ENCODE results near the gene SH3RF3.

Gene SH3RF3

DNA sequence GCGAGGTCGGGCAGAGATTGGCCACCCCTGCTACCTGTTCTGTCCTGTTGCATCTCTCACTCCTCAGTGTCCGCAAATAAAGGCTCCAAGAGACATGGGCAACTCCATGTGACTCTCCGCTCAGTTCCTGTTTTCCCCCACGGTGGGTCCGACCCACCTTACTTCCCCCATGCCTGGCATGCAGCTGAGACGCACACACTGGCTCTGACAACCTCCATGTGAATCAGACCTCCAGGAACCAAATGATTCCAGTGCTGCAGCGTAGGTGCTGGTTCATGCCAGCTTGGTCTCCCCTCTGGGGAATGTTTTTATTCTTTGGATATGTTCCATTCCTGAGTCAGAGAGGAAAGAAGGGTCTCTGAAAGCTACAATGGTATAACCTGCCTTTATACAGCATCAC lies 221.5 kb downstream of the SH3RF3 start:
- TF ChIP-seq, protein P1, sequence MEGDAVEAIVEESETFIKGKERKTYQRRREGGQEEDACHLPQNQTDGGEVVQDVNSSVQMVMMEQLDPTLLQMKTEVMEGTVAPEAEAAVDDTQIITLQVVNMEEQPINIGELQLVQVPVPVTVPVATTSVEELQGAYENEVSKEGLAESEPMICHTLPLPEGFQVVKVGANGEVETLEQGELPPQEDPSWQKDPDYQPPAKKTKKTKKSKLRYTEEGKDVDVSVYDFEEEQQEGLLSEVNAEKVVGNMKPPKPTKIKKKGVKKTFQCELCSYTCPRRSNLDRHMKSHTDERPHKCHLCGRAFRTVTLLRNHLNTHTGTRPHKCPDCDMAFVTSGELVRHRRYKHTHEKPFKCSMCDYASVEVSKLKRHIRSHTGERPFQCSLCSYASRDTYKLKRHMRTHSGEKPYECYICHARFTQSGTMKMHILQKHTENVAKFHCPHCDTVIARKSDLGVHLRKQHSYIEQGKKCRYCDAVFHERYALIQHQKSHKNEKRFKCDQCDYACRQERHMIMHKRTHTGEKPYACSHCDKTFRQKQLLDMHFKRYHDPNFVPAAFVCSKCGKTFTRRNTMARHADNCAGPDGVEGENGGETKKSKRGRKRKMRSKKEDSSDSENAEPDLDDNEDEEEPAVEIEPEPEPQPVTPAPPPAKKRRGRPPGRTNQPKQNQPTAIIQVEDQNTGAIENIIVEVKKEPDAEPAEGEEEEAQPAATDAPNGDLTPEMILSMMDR (IDR thresholded peaks at IDR 0.05; ENCODE audit: low read depth, low read length): no peak
- no peak for DNase-seq (ENCODE audit: extremely low read depth, low read depth)

DNA sequence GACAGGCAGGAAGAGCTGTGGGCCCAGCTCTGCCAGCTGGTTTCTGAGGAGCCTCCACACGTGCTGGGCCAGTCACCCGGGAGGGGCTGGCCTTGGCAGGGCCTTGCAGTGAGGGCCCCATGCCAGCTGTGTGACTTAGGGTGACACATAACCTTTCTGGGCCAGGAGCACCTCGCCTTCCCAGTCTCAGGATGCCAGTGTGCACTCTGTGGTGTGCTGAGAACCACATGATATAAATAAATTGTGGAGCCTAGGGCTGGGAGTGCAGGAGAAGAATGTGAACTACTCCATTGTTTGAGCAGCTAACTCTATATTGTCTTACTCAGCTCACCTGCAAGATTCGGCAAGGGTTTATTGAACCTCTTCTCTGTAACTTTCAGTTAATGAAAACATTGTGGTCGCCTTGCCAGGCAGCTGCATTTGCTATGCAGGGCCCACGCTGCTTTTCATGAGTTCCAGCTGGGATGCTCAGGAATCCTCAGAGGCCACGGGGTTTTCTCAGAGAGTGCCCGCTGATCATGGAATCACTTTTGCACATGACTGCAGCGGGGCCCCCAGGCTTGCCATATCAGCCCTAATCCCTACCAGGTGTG lies 222.3 kb downstream of the SH3RF3 start:
- TF ChIP-seq, protein P1 (IDR thresholded peaks at IDR 0.05; ENCODE audit: low read depth, low read length): no peak
- peak; percentile 40 for DNase-seq (ENCODE audit: extremely low read depth, low read depth)

DNA sequence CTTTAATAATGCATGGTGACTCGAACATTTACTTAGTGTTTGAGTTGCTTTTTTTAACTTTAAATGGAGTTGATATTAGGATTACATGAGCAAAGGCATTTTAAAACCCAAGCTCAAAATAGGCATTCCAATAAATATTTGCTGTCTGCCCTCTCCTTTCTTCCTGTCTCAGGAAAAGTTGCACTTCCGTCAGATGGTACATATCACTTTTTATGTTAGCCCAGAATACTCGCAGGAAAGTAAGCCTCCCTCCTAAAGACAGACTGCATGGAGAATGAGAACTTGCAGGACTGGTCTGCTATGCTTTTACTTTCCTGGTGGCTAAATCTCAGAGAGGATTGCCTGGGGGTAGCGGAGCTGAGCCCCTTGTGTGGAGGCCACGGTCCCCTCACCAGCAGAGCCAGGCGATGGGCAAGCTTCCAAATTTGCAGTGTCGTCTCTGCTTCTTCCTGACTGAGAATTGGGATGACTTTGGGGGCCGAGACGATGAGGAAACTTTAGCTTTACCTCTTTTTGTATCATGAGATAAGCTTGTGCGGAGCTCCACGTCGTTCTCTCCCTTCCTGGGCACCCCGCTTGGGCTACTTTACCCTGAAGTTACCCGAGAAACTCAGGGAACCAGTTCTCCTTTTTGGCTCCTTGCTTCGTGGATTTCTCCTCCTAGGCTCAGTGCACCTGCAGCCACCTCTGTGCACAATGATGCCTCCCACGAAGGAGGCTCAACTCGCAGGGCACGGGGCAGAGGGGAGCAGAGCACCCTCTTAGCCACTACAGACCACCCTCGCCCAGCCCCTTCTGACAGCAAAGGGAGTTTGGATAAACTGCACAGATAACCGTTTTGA lies 223.3 kb downstream of the SH3RF3 start:
- TF ChIP-seq, protein P1 (IDR thresholded peaks at IDR 0.05; ENCODE audit: low read depth, low read length): no peak
- no peak for DNase-seq (ENCODE audit: extremely low read depth, low read depth)

DNA sequence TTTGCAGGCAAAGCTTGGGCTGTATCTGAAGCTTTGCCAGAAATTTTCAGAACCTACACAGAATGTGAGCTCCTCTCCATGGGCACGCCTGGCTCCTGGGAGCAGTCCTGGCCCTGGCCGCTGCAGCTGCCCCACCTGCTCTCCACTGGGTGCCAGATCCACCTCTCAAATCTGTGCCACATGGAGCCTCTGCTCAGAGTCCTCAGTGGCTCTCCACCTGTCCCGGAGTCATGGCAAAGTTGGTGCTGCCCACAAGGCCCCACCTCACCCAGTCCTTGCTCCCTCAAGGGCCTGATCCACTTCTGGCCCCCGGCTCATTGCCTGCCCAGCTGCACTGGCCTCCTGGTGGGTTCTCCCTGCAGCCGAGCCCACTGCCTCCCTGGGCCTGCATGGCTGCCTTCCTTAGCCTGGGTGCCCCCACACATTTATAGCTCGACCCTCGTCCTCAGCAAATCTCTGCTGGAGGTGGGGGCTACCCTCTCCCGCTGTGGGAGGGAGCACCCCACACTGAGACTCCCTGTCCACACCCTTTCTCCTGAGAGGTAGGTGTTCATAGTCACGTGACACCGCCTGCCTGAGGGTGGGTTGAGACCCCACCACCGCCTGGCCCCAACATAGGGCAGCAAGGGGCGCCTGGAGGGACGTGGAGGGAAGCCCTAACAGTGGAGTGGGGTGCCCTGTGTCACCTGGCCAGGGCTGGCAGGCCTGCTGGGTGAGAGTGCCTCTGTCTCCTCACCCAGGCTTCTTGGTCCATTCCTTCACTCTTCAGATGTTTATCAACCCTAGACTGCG lies 224.1 kb downstream of the SH3RF3 start:
- DNase-seq (ENCODE audit: extremely low read depth, low read depth): no peak
- TF ChIP-seq, protein P1 (IDR thresholded peaks at IDR 0.05; ENCODE audit: low read depth, low read length): no peak

DNA sequence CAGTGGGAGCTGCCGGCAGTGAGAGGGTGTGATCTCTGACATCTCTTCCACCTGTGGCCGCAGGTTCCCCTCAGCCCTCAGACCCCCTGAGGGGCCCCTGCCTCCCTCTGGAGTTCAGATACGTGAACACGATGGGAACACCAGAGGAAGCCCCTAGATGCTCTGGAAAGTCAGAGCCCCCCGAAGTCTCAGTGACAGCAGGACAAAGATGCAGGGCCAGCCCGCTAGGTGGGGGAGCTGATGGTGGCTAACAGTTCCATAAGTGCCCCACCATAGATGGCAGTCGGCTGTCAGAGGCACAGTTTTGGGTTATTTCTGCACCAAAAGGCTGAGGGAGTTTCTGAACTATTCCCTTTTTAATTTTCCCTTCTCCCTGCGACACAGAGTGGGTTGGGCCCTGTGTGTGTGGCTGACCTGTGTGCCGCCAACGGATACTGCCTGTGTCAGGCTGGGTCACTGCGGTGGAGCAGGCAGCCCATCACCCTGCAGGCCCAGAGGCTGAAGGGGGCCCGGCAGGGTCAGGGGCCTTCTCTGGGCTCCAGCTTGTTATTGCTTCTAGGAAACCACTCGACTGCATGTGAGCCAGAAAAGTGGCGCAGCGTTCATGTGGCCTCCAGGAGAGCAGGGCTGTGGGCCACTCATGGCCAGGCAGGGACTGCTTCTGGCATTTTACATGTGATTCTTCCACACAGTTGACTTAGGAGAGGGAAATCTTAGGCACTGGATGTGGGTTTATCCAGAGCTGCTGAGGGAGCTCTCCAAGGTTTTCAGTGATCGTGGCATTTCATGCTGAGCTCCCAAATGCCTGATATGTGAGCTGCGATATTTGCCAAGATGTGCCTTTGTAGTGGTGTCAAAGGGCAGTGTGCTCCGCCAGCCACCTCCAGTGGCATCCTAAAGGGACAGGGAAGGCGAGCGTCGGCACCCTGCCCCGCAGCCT lies 225.1 kb downstream of the SH3RF3 start:
- DNase-seq (ENCODE audit: extremely low read depth, low read depth): no peak
- TF ChIP-seq, protein P1 (IDR thresholded peaks at IDR 0.05; ENCODE audit: low read depth, low read length): no peak

DNA sequence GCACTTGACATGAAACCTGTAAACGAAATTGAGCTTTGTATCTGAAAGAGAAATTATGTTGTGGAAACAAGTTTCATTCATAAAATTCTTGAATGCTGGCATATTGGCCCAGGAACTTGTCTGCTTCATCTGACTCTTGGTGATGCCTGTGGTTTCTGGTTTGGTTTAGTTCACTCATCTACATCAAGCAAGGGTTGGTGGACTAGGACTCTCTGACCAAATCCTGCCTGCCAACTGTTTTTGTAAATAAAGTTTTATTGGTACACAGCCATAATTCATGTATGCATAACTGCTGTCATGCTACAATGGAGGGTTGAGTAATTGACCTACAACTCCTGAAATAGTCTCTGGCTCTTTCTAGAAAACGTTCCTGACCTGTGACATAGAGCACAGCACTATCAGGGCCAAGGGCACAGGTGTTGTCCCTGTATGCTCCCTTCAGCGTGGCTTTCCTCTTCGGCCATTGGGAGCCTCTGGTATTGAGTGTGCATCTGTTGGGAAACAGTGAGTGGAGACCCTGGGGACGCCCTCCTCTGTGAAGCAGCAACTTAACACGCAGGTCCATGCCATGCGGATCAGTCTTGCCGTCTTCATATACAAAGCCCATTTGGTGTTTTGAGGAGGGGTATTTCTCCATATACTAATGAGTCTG lies 226.3 kb downstream of the SH3RF3 start:
- no peak for DNase-seq (ENCODE audit: extremely low read depth, low read depth)
- TF ChIP-seq, protein P1 (IDR thresholded peaks at IDR 0.05; ENCODE audit: low read depth, low read length): no peak

Measured in AG09319 (cell line).